Testis (tissue), 2 donors: ENCODE measurements around the gene KIF26B.
"Not testable (repeated sequence)": the region's sequence is repeated elsewhere in the genome, so short reads cannot be mapped to it uniquely, and the experiment has no call there.

Experiments used
- CTCF ChIP-seq, 3 experiments: fragments of 450-650 bp in 2 of 3; fragments of 200-600 bp in 1 of 3; sonication (generic) in 1 of 3; IDR thresholded peaks; one replicate each; pipeline ENCODE4 v1.5.1; 2016 to 2019; ENCODE audit warnings: antibody characterized with exemption in 3 of 3, mild to moderate bottlenecking in 2 of 3, moderate library complexity in 1 of 3
- POLR2A ChIP-seq: fragments of 450-650 bp; IDR thresholded peaks from one replicate; pipeline ENCODE4 v1.6.1; 2017; ENCODE audit warnings: antibody characterized with exemption, mild to moderate bottlenecking, moderate library complexity

GRCh38 chr1:245695701-245696100 lies 540.9 kb downstream of the KIF26B start:
- not testable (repeated sequence) for TF ChIP-seq CTCF (IDR thresholded peaks at IDR 0.05); POLR2A
